PFSK-1 (cell line): Measurements from ENCODE around the gene VPS37C.

Experiments used
- POLR2AphosphoS5 ChIP-seq: IDR thresholded peaks from 2 replicates; pipeline ENCODE4 v1.6.1; 2012; ENCODE audit warnings: low read depth, mild to moderate bottlenecking, control low read depth, low read length, moderate library complexity
- SIN3A ChIP-seq: IDR thresholded peaks from 2 replicates; pipeline ENCODE4 v1.6.1; 2012; ENCODE audit warnings: mild to moderate bottlenecking, low read length, moderate library complexity, borderline replicate concordance; ENCODE audit not compliant: insufficient read depth
- TAF1 ChIP-seq: IDR thresholded peaks from 2 replicates; pipeline ENCODE4 v1.6.1; 2012; ENCODE audit warnings: low read length, control low read depth, borderline replicate concordance; ENCODE audit not compliant: insufficient read depth

- TF ChIP-seq POLR2AphosphoS5 (no peak), SIN3A (no peak), TAF1 (no peak)
Observed at GRCh38 chr11:61111786-61112517, 49.3 kb downstream of the VPS37C start.
